ENCODE results near the gene NIPBL.

GRCh38 chr5:36900283-36900682 lies 23.7 kb downstream of the NIPBL start:
- TF ChIP-seq HDGF (IDR thresholded peaks at IDR 0.05; ENCODE audit: borderline replicate concordance) = no peak
- TF ChIP-seq TARDBP (IDR thresholded peaks at IDR 0.05) = no peak
- no peak for TF ChIP-seq L3MBTL2 (conservative IDR thresholded peaks at IDR 0.05)
- TF ChIP-seq ARNT (IDR thresholded peaks at IDR 0.05) = no peak

Data from HEK293T (cell line).